ENCODE results near the gene TP63.

DNA sequence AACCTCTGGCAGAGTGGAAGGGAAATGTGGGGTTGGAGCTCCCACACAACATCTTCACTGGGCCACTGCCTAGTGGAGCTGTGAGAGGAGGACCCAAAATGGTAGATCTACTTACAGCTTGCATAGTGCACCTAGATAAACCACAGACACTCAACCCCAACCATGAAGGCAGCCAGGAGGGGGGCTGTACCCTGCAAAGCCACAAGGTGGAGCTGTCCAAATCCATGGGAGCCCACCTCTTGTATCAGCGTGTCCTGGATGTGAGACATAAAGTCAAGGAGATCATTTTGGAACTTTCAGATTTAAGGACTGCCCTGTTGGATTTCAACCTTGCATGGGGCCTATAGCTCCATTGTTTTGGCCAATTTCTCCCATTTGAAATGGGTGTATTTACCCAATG lies 20.9 kb downstream of the TP63 start:
- no peak for TF ChIP-seq POLR2A (IDR thresholded peaks at IDR 0.05; ENCODE audit: low read depth, low read length)
- TF ChIP-seq POLR2AphosphoS5 (IDR thresholded peaks at IDR 0.05; ENCODE audit: low read depth, low read length), result no peak
- TF ChIP-seq TAF1 (IDR thresholded peaks at IDR 0.05; ENCODE audit: low read depth, low read length), result no peak
- no peak for TF ChIP-seq POU2F2 (IDR thresholded peaks at IDR 0.05; ENCODE audit: low read depth, low read length)

All from GM12891 (cell line).